GM12801 (cell line): Measurements from ENCODE around the gene FAAH2.

Experiments
- TF ChIP-seq, protein P1 (sequence below): IDR thresholded peaks from one replicate; pipeline ENCODE4 v1.5.1; 2011; ENCODE audit warnings: control low read depth; ENCODE audit not compliant: insufficient read length; ENCODE audit errors: extremely low read depth

FAAH2 gene

DNA sequence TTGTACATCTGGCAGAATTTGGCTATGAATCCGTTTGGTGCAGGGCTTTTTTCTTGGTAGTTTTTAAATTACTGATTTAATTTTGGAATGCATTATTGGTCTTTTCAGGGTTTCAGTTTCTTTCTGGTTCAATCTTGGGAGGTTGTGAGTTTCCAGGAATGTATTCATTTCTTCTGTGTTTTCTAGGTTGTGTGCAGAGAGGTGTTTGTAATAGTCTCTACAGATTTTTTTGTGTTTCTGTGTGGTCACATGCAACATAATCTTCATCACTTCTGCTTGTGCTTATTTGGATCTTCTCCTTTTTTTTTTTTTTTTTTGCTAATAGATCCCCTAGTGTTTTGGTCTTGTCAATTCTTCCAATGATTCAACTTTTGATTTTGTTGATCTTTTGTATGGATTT lies 77.6 kb downstream of the FAAH2 start:
- TF ChIP-seq, protein P1, sequence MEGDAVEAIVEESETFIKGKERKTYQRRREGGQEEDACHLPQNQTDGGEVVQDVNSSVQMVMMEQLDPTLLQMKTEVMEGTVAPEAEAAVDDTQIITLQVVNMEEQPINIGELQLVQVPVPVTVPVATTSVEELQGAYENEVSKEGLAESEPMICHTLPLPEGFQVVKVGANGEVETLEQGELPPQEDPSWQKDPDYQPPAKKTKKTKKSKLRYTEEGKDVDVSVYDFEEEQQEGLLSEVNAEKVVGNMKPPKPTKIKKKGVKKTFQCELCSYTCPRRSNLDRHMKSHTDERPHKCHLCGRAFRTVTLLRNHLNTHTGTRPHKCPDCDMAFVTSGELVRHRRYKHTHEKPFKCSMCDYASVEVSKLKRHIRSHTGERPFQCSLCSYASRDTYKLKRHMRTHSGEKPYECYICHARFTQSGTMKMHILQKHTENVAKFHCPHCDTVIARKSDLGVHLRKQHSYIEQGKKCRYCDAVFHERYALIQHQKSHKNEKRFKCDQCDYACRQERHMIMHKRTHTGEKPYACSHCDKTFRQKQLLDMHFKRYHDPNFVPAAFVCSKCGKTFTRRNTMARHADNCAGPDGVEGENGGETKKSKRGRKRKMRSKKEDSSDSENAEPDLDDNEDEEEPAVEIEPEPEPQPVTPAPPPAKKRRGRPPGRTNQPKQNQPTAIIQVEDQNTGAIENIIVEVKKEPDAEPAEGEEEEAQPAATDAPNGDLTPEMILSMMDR = no peak

DNA sequence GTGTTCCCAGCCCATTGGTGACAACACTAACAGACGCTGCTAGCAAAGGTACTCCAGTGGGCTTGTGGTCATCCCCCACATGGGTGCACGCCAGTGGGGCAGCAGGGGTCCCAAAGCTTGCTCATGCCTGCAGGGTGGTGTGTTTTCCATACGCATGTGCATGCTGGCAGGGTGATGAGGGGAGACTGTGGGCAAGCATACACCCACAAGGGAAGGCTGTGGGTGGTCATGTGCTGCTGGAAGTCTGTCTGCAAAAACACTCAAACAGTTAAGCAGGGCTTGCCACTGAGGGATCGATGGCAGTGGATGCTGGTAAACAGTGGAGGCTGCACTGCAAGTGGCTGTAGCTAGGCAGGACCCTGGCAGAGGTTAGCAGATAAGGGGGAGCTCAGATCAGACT lies 79.9 kb downstream of the FAAH2 start:
- TF ChIP-seq, protein P1 = no peak

DNA sequence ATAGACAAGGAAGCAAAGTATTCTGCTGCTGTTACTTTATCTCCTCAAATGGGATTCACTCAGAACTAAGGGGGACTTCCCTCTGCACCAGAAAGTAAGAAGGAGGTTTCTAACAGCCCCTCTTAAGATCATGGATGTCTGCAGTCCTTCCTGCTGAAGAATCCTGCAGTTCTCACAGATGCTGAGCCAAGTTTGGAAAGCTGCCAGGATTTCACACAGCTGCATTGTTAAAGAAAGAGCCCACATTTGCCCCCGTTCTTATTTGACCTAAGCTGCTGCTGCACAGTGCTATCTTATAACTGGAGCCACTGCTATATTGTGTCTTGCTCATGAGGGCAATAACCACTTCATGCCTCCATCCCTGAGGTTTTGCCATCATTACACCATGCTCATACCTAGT lies 81.1 kb downstream of the FAAH2 start:
- TF ChIP-seq, protein P1 = no peak

DNA sequence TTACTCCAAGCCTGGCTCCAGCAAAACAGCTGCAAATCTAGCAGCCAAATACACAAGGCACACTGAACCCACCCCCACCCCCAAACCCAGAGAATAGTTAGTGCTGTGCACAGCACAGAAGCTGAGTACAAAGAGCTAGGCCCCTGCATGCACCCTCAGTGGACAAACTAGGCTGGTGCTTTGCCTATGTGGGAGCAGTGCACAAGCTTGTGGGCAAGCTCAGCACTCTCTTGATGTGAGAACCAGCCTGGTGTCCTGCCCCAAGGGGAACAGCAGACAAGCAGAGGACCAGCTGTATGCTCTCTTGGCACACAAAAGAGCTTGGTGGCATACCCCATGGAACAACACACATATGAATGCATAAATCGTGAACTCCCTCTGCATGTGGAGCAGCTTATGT lies 81.7 kb downstream of the FAAH2 start:
- TF ChIP-seq, protein P1 = no peak

DNA sequence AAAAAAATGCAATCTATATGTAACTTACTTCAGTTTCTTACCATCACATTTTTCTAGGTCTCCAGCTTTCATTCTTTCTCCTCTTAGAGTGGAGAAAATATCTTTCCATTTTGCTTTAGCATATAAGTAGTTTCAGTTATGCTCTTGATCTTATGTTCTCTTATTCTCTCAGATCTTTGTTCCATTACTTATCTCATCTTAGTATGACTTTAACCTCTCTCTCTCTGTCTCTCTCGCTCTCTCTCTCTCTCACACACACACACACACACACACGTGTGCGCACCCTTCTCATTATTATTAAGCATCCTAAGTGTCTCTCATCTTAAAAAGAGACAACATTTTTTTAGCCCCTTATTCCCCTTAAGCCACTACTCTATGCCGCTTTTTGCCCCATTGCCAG lies 92.8 kb downstream of the FAAH2 start:
- TF ChIP-seq, protein P1 = no peak

DNA sequence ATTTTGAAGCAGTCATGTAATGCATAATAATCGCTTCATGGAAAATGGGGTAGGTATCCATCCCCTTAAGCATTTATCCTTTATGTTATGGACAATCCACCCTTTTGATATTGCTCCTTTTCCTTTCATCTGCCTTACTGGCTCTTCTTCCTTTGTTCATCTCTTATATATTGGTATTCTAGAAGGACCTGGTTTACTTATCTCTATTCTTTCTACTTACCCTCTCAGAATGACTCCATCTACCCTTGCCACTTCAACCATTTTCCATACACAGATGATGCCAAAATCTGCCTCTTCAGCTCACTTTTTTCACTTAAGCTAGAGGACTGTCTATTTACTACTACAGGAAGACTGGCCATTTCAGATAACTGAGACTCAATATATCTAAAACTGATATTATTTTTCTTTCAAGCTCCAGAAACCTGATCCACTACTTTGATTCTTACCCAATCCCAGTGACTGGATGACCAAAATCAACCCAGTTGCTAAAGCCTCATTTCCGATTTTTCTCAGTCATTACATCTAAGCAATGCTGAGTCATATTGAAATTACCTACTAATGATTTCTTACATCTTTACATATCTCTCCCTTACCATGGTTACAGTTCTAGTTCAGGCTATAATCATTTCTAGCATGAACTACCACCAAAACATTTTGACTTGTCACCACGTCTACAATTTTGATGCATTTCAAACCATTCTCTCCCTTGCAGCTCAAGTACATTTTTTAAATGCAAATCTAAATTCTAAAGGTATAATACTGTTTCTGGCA lies 93.7 kb downstream of the FAAH2 start:
- TF ChIP-seq, protein P1 = no peak

DNA sequence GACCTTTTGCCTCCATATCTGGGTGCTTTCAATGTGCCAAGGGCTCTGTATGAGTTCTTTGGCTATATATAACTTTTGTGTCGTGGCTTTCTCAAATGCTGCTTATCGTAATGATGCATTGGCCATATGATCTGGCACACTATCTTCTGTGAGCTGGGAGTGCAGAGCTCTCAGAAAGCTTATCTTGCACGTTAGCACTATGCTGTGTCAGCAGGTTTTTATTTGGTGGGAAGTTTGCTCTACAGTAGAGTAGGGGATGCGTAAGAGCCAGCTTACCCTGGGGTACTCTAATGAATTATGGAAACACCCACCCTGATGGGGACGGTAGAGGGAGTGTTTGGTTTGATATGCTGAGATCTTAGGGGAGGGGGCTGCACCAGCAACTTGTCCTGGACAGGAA lies 119.6 kb downstream of the FAAH2 start:
- TF ChIP-seq, protein P1 = no peak

DNA sequence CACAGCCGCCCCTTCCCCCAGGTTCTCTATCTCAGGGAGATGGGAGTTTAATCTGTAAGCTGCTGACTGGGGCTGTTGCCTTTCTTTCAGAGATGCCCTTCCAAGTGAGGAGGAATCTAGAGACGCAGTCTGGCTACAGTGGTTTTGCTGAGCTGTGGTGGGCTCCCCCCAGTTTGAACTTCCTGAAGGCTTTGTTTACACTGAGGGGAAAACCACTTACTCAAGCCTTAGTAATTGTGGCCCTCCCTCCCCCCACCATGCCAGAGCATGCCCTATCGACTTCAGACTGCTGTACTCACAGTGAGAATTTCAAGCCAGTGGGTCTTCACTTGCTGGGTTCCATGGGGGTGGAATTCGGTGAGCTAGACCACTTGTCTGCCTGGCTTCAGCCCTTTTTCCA lies 131.3 kb downstream of the FAAH2 start:
- TF ChIP-seq, protein P1 = no peak
